H1 (cell line): ENCODE data around the gene DOCK1. TPM values are rescaled to one million over a fixed set of nuclear protein-coding genes. Genes with fewer than 3 reads are reported as not detected.

Experiments
- CTCF ChIA-PET: fragments of 300-600 bp; sonication (Branson Sonifier 250); formaldehyde crosslinking; loops from one replicate; lab custom pipeline; 2021; ENCODE audit not compliant: partially characterized antibody; lab: Charles Lee
- POLR2A ChIA-PET: fragments of 300-600 bp; sonication (Branson Sonifier 250); formaldehyde crosslinking; loops from one replicate; lab custom pipeline; 2021; ENCODE audit warnings: inconsistent platforms; ENCODE audit not compliant: partially characterized antibody; lab: Charles Lee
- DNase-seq, 2 experiments: peaks; one replicate each; pipeline versions ENCODE4 v3.0.0 to v3.0.0-alpha.2; 2010 to 2022; ENCODE audit warnings: low spot score in 2 of 2, low read depth in 1 of 2, mixed read lengths in 1 of 2
- FAIRE-seq: peaks from 2 replicates; lab custom pipeline; 2011; peaks lifted over from hg19 to GRCh38; lab: Jason Lieb, UNC
- H2AFZ ChIP-seq: 2 replicates; pipeline ENCODE4 v1.8.1; 2012; ENCODE audit warnings: low read length, inconsistent platforms
- H2AK5ac ChIP-seq: 2 replicates; pipeline ENCODE4 v1.6.1; 2013; ENCODE audit warnings: low read depth, low read length
- H2BK120ac ChIP-seq: replicated peaks from 2 replicates; pipeline ENCODE3; 2013; ENCODE audit warnings: low read depth, low read length, inconsistent platforms
- H2BK12ac ChIP-seq: 2 replicates; pipeline ENCODE4 v1.6.1; 2013; ENCODE audit warnings: low read depth, low read length
- H2BK15ac ChIP-seq: 2 replicates; pipeline ENCODE4 v1.6.1; 2013; ENCODE audit warnings: low read length
- H2BK20ac ChIP-seq: 2 replicates; pipeline ENCODE4 v1.6.1; 2013; ENCODE audit warnings: low read length
- H2BK5ac ChIP-seq: 2 replicates; pipeline ENCODE4 v1.6.1; 2013; ENCODE audit warnings: low read depth, low read length
- H3K14ac ChIP-seq: 2 replicates; pipeline ENCODE4 v1.6.1; 2013; ENCODE audit warnings: inconsistent platforms; ENCODE audit not compliant: insufficient read length
- H3K18ac ChIP-seq: 2 replicates; pipeline ENCODE4 v1.6.1; 2013; ENCODE audit warnings: low read length; ENCODE audit errors: extremely low read depth
- H3K23ac ChIP-seq: 2 replicates; pipeline ENCODE4 v1.6.1; 2013; ENCODE audit warnings: inconsistent platforms; ENCODE audit not compliant: insufficient read length
- H3K23me2 ChIP-seq: 2 replicates; pipeline ENCODE4 v1.6.1; 2013; ENCODE audit warnings: low read depth, low read length
- H3K27ac ChIP-seq: 2 replicates; pipeline ENCODE4 v1.6.1; 2011; ENCODE audit warnings: low read depth, low read length, inconsistent platforms
- H3K27me3 ChIP-seq, 4 experiments: replicated peaks in 1 of 4; 1 replicate in 1 of 4; 2 replicates in 3 of 4; pipeline versions ENCODE4 v1.6.1 to v1.8.1; 2011 to 2013; ENCODE audit warnings: low read length in 3 of 4, mild to moderate bottlenecking in 3 of 4, inconsistent platforms in 2 of 4, mixed read lengths in 2 of 4, moderate library complexity in 1 of 4; ENCODE audit not compliant: control insufficient read depth in 3 of 4, insufficient read depth in 3 of 4; ENCODE audit errors: extremely low read depth in 1 of 4
- H3K36me3 ChIP-seq, 4 experiments: 2 replicates each; pipeline versions ENCODE4 v1.6.1 to v1.8.1; 2011 to 2013; ENCODE audit warnings: mild to moderate bottlenecking in 4 of 4, low read length in 3 of 4, moderate library complexity in 2 of 4, control low read depth in 1 of 4, inconsistent platforms in 1 of 4; ENCODE audit not compliant: insufficient read depth in 4 of 4, control insufficient read depth in 2 of 4
- H3K4ac ChIP-seq: replicated peaks from 2 replicates; pipeline ENCODE3; 2013; ENCODE audit warnings: low read length, low read depth, mixed read lengths, inconsistent platforms; ENCODE audit not compliant: insufficient read length
- H3K4me1 ChIP-seq, 4 experiments: replicated peaks in 1 of 4; 1 replicate in 1 of 4; 2 replicates in 3 of 4; pipeline versions ENCODE4 v1.6.1 to v1.8.1; 2011 to 2013; ENCODE audit warnings: low read length in 3 of 4, inconsistent platforms in 2 of 4, mixed read lengths in 1 of 4; ENCODE audit not compliant: insufficient read depth in 4 of 4, control insufficient read depth in 3 of 4
- H3K4me2 ChIP-seq, 2 experiments: 2 replicates each; pipeline versions ENCODE4 v1.6.1 to v1.8.1; 2011 to 2013; ENCODE audit warnings: low read depth in 2 of 2, low read length in 2 of 2, control low read depth in 1 of 2, inconsistent platforms in 1 of 2, mild to moderate bottlenecking in 1 of 2; ENCODE audit not compliant: insufficient read depth in 1 of 2
- H3K4me3 ChIP-seq, 4 experiments: fragments of 200-600, 300-600 bp in 1 of 4; sonication (generic), shearing (Covaris generic), sonication (Bioruptor Twin) in 1 of 4; 2 replicates each; pipeline versions ENCODE4 v1.5.1 to v1.8.1; 2011 to 2016; ENCODE audit warnings: low read length in 4 of 4, low read depth in 3 of 4, control low read depth in 2 of 4, inconsistent platforms in 2 of 4, mild to moderate bottlenecking in 2 of 4, mixed read lengths in 1 of 4, moderate library complexity in 1 of 4; ENCODE audit not compliant: insufficient read depth in 2 of 4; ENCODE audit errors: extremely low read depth in 1 of 4
- H3K56ac ChIP-seq: replicated peaks from 2 replicates; pipeline ENCODE3; 2013; ENCODE audit warnings: low read depth, mild to moderate bottlenecking, mixed read lengths, low read length, inconsistent platforms; ENCODE audit not compliant: insufficient read length
- H3K79me1 ChIP-seq: 2 replicates; pipeline ENCODE4 v1.6.1; 2013; ENCODE audit warnings: low read depth, low read length, control low read depth
- H3K79me2 ChIP-seq, 2 experiments: 2 replicates each; pipeline versions ENCODE4 v1.6.1 to v1.8.1; 2012 to 2013; ENCODE audit warnings: low read length in 2 of 2, mild to moderate bottlenecking in 2 of 2, inconsistent platforms in 1 of 2; ENCODE audit not compliant: insufficient read depth in 2 of 2, control insufficient read depth in 1 of 2
- H3K9ac ChIP-seq, 4 experiments: replicated peaks in 1 of 4; 1 replicate in 1 of 4; 2 replicates in 3 of 4; pipeline versions ENCODE4 v1.6.1 to v1.8.1; 2011 to 2013; ENCODE audit warnings: low read depth in 3 of 4, low read length in 3 of 4, control low read depth in 2 of 4, mild to moderate bottlenecking in 2 of 4, moderate library complexity in 2 of 4, inconsistent platforms in 1 of 4; ENCODE audit errors: extremely low read depth in 1 of 4
- H3K9me3 ChIP-seq, 2 experiments: 2 replicates each; pipeline versions ENCODE4 v1.6.1 to v1.8.1; 2012 to 2013; ENCODE audit warnings: mild to moderate bottlenecking in 2 of 2, moderate library complexity in 2 of 2, control low read depth in 1 of 2, inconsistent platforms in 1 of 2, low read depth in 1 of 2, low read length in 1 of 2, mixed read lengths in 1 of 2; ENCODE audit not compliant: insufficient read depth in 2 of 2
- H4K20me1 ChIP-seq, 2 experiments: replicated peaks in 1 of 2; 2 replicates each; pipeline versions ENCODE3 to v1.8.1; 2011 to 2013; ENCODE audit warnings: inconsistent platforms in 2 of 2, low read length in 2 of 2, mild to moderate bottlenecking in 1 of 2; ENCODE audit not compliant: insufficient read depth in 2 of 2, control insufficient read depth in 1 of 2
- H4K5ac ChIP-seq: 2 replicates; pipeline ENCODE4 v1.6.1; 2013; ENCODE audit warnings: low read length, low read depth, mixed read lengths, inconsistent platforms; ENCODE audit not compliant: insufficient read length
- H4K8ac ChIP-seq: 2 replicates; pipeline ENCODE4 v1.8.0; 2013; ENCODE audit warnings: mild to moderate bottlenecking, moderate library complexity, low read length, inconsistent platforms; ENCODE audit not compliant: insufficient read depth; ENCODE audit errors: extremely low read depth
- H4K91ac ChIP-seq: replicated peaks from 2 replicates; pipeline ENCODE3; 2013; ENCODE audit warnings: low read length, mixed read lengths, inconsistent platforms; ENCODE audit not compliant: insufficient read length
- ATF2 ChIP-seq: IDR thresholded peaks from 2 replicates; pipeline ENCODE4 v1.6.1; 2012; ENCODE audit warnings: low read length, inconsistent platforms
- CHD1 ChIP-seq: IDR thresholded peaks from 2 replicates; pipeline ENCODE4 v1.6.1; 2012; ENCODE audit warnings: low read depth, low read length, improper control_type of control experiment
- EZH2 ChIP-seq: fragments of 200-600 bp; sonication (generic); IDR thresholded peaks from 2 replicates; pipeline ENCODE4 v1.7.1; 2012; ENCODE audit warnings: low read depth, mild to moderate bottlenecking, moderate library complexity, low read length, inconsistent platforms; ENCODE audit not compliant: severe bottlenecking
- FOSL1 ChIP-seq: IDR thresholded peaks from 2 replicates; pipeline ENCODE4 v1.6.1; 2011; ENCODE audit warnings: mild to moderate bottlenecking, low read depth, low read length, moderate library complexity; ENCODE audit not compliant: insufficient read depth
- RAD21 ChIP-seq, 2 experiments: IDR thresholded peaks in 1 of 2; conservative IDR thresholded peaks in 1 of 2; 2 replicates each; pipeline ENCODE4 v1.6.1; 2011; ENCODE audit warnings: low read depth in 2 of 2, low read length in 2 of 2, improper control_type of control experiment in 1 of 2, inconsistent platforms in 1 of 2, mild to moderate bottlenecking in 1 of 2, moderate library complexity in 1 of 2
- SIRT6 ChIP-seq: IDR thresholded peaks from one replicate; pipeline ENCODE4 v1.7.1; 2012; ENCODE audit warnings: low read length, inconsistent platforms
- SP4 ChIP-seq: IDR thresholded peaks from 2 replicates; pipeline ENCODE4 v1.6.1; 2012; ENCODE audit warnings: low read length, inconsistent platforms
- SUZ12 ChIP-seq: fragments of 200-600 bp; sonication (generic); IDR thresholded peaks from 2 replicates; pipeline ENCODE4 v1.6.1; 2012; ENCODE audit warnings: mild to moderate bottlenecking, inconsistent platforms, low read length, moderate library complexity, mixed read lengths
- TBP ChIP-seq: IDR thresholded peaks from 2 replicates; pipeline ENCODE4 v1.6.1; 2011; ENCODE audit warnings: low read depth, low read length, improper control_type of control experiment
- USF2 ChIP-seq: IDR thresholded peaks from 2 replicates; pipeline ENCODE4 v1.6.1; 2011; ENCODE audit warnings: low read length, improper control_type of control experiment
- WGBS, 2 experiments: shearing (Covaris generic) in 1 of 2; methylation state at CpG; one replicate each; pipeline versions ENCODE4 v1.1.6 to v1.1.7; 2013 to 2015; ENCODE audit warnings: low lambda C conversion rate in 2 of 2, mixed read lengths in 2 of 2, inconsistent platforms in 1 of 2, low coverage in 1 of 2, missing lambda C conversion rate in 1 of 2; ENCODE audit not compliant: insufficient replicate concordance in 2 of 2, insufficient coverage in 1 of 2, insufficient read length in 1 of 2; ENCODE audit errors: extremely low coverage in 1 of 2, missing lambda C conversion rate in 1 of 2; 5-methylcytosine and 5-hydroxymethylcytosine counted together
- polyA plus RNA-seq, 7 experiments: library from polyadenylated mRNA; depleted of rRNA in 3 of 7; stranded (reverse) in 5 of 7; unstranded in 2 of 7; fragments of >200 nt in 5 of 7; fragments of 200-250 nt in 2 of 7; gene quantifications; 1 replicate in 5 of 7; 2 replicates in 1 of 7; 4 replicates in 1 of 7; pipeline versions ENCODE4 v1.2.1 to v1.2.3, GENCODE V29; 2011 to 2013; ENCODE audit warnings: missing spikeins in 2 of 7, mixed read lengths in 2 of 7
- total RNA-seq: library from RNA; stranded (reverse); fragmentation: NEBNext Ultra II Directional; extraction: Animal tissue kit (Norgen Biotek cat#: 25700); gene quantifications from 2 replicates; pipeline ENCODE4 v1.2.1, GENCODE V29; 2021

The DOCK1 gene
- total and polyA plus RNA-seq, 2 of the 8 experiments (the other 6 are each of a cell fraction or from before 2014, with no cell fraction given), result 11.6 to 53.0 TPM

GRCh38 chr10:127148933-127149220, 243.6 kb downstream of the DOCK1 start:
- H3K79me2 ChIP-seq, result no peaks in the 10 kb centered on the region
- H3K23me2 ChIP-seq, result no peaks in the 10 kb centered on the region
- H3K9me3 ChIP-seq, result no peaks in the 10 kb centered on the region
- no peak overlapping the region for H2BK5ac ChIP-seq
- no peak overlapping the region for H3K56ac ChIP-seq
- TF ChIP-seq TBP (no peak), SUZ12 (no peak), ATF2 (no peak), FOSL1 (no peak), SIRT6 (no peak), CHD1 (no peak), RAD21 (IDR thresholded peaks at IDR 0.05 in 1 of 2, conservative IDR thresholded peaks at IDR 0.05 in 1 of 2; ENCODE audit: low read depth in 2 of 2, low read length in 2 of 2) (no peak), USF2 (no peak), SP4 (no peak), EZH2 (no peak)
- no peak overlapping the region for H3K23ac ChIP-seq
- no peak overlapping the region for H2BK20ac ChIP-seq
- FAIRE-seq, result no peak
- 78% methylated on average over 2 of the region's 2 CpGs; no CpG with 5 or more reads in 1 of the 2 experiments for WGBS, 2 experiments
- H3K4ac ChIP-seq, result no peak overlapping the region
- no peak overlapping the region for H3K4me2 ChIP-seq
- H3K79me1 ChIP-seq, result peaks cover 3% of the 10 kb centered on the region; the same call in 1 of the 2 replicates
- no peak for DNase-seq
- H3K4me3 ChIP-seq, result no peak overlapping the region
- H3K27me3 ChIP-seq, result no peaks in the 10 kb centered on the region
- no peak overlapping the region for H2BK12ac ChIP-seq
- H3K27ac ChIP-seq, result no peak overlapping the region
- H3K14ac ChIP-seq, result no peak overlapping the region
- H2AFZ ChIP-seq, result no peak overlapping the region
- H4K20me1 ChIP-seq, result peaks cover 3 to 9% of the 10 kb centered on the region in 2 experiments
- H4K8ac ChIP-seq, result no peak overlapping the region
- H3K18ac ChIP-seq, result no peak overlapping the region
- no peak overlapping the region for H2AK5ac ChIP-seq
- H2BK15ac ChIP-seq, result no peak overlapping the region
- no peaks in the 10 kb centered on the region for H3K36me3 ChIP-seq
- H4K91ac ChIP-seq, result no peak overlapping the region
- POLR2A ChIA-PET, result no interaction called here
- no peak overlapping the region for H4K5ac ChIP-seq
- CTCF ChIA-PET, result interaction anchor here (0.6 to 1.3 kb wide), 2 partner anchors 10 to 28 kb away, joined by 4 read pairs; no protein-coding TSS in a partner anchor
- H3K9ac ChIP-seq, result no peak overlapping the region
- H2BK120ac ChIP-seq, result no peak overlapping the region
- peaks cover 4 to 21% (median 14%) of the 10 kb centered on the region in 4 experiments for H3K4me1 ChIP-seq
